HPDE6-E6E7 (cell line): Measurements from ENCODE around the gene PKN3.

Source experiments
- DNase-seq: peaks from one replicate; pipeline ENCODE4 v3.0.0; 2011; ENCODE audit warnings: missing footprints; ENCODE audit errors: extremely low spot score

PKN3 gene

GRCh38 chr9:128742401-128742800, 40.1 kb downstream of the PKN3 start:
- no peak for DNase-seq

GRCh38 chr9:128743421-128743820, 41.1 kb downstream of the PKN3 start:
- DNase-seq: no peak

- DNase-seq: no peak
Observed at GRCh38 chr9:128747241-128747640, 44.9 kb downstream of the PKN3 start.

GRCh38 chr9:128750926-128751595, 48.8 kb downstream of the PKN3 start:
- no peak for DNase-seq

- DNase-seq: no peak
Observed at GRCh38 chr9:128753627-128754026, 51.3 kb downstream of the PKN3 start.

- DNase-seq: no peak
Observed at GRCh38 chr9:128757602-128758001, 55.3 kb downstream of the PKN3 start.

- no peak for DNase-seq
Observed at GRCh38 chr9:128762671-128763449, 60.6 kb downstream of the PKN3 start.

- no peak for DNase-seq
Observed at GRCh38 chr9:128764361-128764760, 62.1 kb downstream of the PKN3 start.

GRCh38 chr9:128765499-128765898, 63.2 kb downstream of the PKN3 start:
- no peak for DNase-seq

- DNase-seq: no peak
Observed at GRCh38 chr9:128768606-128769005, 66.3 kb downstream of the PKN3 start.
